HepG2 (cell line): Measurements from ENCODE around the gene PHKG1. TPM values are rescaled to one million over a fixed set of nuclear protein-coding genes. Genes with fewer than 3 reads are reported as not detected.

Experiments
- GATA4 ChIP-seq: sonication (generic); IDR thresholded peaks from 2 replicates; pipeline ENCODE4 v1.6.1; 2016; ENCODE audit warnings: antibody characterized with exemption, low read depth, borderline replicate concordance
- HNRNPK ChIP-seq: fragments of 200-400 bp; formaldehyde crosslinking; IDR thresholded peaks from 2 replicates; pipeline ENCODE4 v1.6.1; 2018; ENCODE audit warnings: low read length, low read depth, moderate library complexity, mild to moderate bottlenecking; ENCODE audit not compliant: poor library complexity, severe bottlenecking
- KLF6 ChIP-seq: IDR thresholded peaks from 2 replicates; pipeline ENCODE4 v1.8.0; 2016; ENCODE audit warnings: missing biosample characterization, missing genetic modification reagents
- MED8 ChIP-seq: sonication (generic); formaldehyde crosslinking; IDR thresholded peaks from 2 replicates; pipeline ENCODE4 v1.8.1; 2023; ENCODE audit warnings: mild to moderate bottlenecking, missing genetic modification reagents; ENCODE audit not compliant: insufficient replicate concordance
- ZNF432 ChIP-seq: sonication (generic); formaldehyde crosslinking; IDR thresholded peaks from 2 replicates; pipeline ENCODE4 v1.5.0; 2020; ENCODE audit warnings: missing genetic modification reagents, mild to moderate bottlenecking, borderline replicate concordance
- ZNF546 ChIP-seq: sonication (generic); formaldehyde crosslinking; conservative IDR thresholded peaks from 2 replicates; pipeline ENCODE4 v1.8.1; 2023; ENCODE audit warnings: mild to moderate bottlenecking, missing genetic modification reagents
- ZNF800 ChIP-seq: sonication (generic); formaldehyde crosslinking; IDR thresholded peaks from 2 replicates; pipeline ENCODE4 v1.4.0; 2020; ENCODE audit warnings: missing genetic modification reagents
- ZXDC ChIP-seq: sonication (generic); formaldehyde crosslinking; IDR thresholded peaks from 2 replicates; pipeline ENCODE4 v1.5.0; 2020; ENCODE audit warnings: mild to moderate bottlenecking, missing genetic modification reagents
- polyA plus RNA-seq, 8 experiments: library from polyadenylated mRNA; depleted of rRNA in 3 of 8; stranded (reverse) in 7 of 8; unstranded in 1 of 8; fragments of >200 nt; fragmentation: Illumina TruSeq in 4 of 8; extraction: Trizol in 4 of 8; gene quantifications; 2 replicates each; pipeline versions ENCODE4 v1.2.1 to v1.2.3, GENCODE V29; 2011 to 2016; ENCODE audit warnings: low read depth in 4 of 8, missing spikeins in 1 of 8, mixed read lengths in 1 of 8; ENCODE audit not compliant: insufficient read depth in 1 of 8
- total RNA-seq, 5 experiments: library from RNA; depleted of rRNA; stranded (reverse); fragments of >200 nt; fragmentation: Illumina TruSeq; extraction: Trizol; gene quantifications; 2 replicates each; pipeline ENCODE4 v1.2.3, GENCODE V29; 2016; ENCODE audit warnings: low read depth in 1 of 5
- TF ChIP-seq, protein P1 (sequence below): sonication (generic); formaldehyde crosslinking; IDR thresholded peaks from 2 replicates; pipeline ENCODE4 v1.4.0; 2020; ENCODE audit warnings: missing genetic modification reagents, borderline replicate concordance

The PHKG1 gene
- total and polyA plus RNA-seq, 2 of the 13 experiments (the other 11 are each of a cell fraction or from before 2014, with no cell fraction given) = 0.44 to 0.71 TPM

DNA sequence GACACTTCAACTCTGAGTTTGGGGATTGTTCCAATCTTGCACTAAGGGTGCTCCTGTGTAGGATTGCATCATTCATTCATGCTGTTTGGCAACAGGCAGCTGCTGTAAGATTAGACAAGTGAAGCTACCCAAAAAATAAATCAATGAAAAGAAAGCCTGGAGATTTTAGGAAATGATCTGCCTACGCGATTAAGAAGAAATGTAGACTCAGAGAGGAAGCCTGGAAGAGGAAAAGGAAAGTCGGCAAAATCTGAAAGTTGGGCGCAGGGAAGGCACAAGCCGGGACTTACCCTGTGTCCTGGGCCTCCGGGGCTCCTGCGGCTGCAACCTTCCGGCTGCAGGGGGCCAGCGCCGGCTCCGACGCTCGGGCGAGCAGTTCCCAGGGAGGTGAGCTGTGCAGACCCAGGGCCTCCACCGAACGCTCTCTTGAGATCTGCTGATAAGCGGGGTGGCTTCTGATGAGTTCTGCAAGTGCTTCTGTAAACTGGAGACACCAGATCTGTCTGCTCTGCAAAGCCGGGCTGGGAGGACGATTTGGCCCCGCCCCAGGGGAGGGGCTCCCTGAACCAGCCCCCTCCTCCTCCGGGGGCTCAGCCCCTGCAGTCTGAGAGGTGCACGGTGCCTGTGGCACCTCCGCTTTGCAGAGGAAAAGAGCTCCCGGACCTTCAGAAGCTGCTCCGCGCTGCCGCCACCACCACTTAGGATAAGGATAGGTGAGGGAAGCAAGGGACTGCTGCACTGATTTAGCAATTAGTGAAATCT lies 58.9 kb downstream of the PHKG1 start (continued):
- TF ChIP-seq MED8 (CRISPR knock-in tag) (peak; percentile 41), ZNF432 (CRISPR knock-in tag) (no peak), ZNF800 (CRISPR knock-in tag) (no peak), ZXDC (no peak), ZNF546 (CRISPR knock-in tag) (no peak), KLF6 (CRISPR knock-in tag) (no peak), HNRNPK (no peak), GATA4 (peak; percentile 80; the same call in 1 of the 2 replicates)
- TF ChIP-seq, protein P1, sequence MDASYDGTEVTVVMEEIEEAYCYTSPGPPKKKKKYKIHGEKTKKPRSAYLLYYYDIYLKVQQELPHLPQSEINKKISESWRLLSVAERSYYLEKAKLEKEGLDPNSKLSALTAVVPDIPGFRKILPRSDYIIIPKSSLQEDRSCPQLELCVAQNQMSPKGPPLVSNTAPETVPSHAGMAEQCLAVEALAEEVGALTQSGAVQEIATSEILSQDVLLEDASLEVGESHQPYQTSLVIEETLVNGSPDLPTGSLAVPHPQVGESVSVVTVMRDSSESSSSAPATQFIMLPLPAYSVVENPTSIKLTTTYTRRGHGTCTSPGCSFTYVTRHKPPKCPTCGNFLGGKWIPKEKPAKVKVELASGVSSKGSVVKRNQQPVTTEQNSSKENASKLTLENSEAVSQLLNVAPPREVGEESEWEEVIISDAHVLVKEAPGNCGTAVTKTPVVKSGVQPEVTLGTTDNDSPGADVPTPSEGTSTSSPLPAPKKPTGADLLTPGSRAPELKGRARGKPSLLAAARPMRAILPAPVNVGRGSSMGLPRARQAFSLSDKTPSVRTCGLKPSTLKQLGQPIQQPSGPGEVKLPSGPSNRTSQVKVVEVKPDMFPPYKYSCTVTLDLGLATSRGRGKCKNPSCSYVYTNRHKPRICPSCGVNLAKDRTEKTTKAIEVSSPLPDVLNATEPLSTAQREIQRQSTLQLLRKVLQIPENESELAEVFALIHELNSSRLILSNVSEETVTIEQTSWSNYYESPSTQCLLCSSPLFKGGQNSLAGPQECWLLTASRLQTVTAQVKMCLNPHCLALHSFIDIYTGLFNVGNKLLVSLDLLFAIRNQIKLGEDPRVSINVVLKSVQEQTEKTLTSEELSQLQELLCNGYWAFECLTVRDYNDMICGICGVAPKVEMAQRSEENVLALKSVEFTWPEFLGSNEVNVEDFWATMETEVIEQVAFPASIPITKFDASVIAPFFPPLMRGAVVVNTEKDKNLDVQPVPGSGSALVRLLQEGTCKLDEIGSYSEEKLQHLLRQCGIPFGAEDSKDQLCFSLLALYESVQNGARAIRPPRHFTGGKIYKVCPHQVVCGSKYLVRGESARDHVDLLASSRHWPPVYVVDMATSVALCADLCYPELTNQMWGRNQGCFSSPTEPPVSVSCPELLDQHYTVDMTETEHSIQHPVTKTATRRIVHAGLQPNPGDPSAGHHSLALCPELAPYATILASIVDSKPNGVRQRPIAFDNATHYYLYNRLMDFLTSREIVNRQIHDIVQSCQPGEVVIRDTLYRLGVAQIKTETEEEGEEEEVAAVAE (CRISPR knock-in tag) = no peak; the same call in 1 of the 2 replicates
